ENCODE data around the gene MOSMO.

DNA sequence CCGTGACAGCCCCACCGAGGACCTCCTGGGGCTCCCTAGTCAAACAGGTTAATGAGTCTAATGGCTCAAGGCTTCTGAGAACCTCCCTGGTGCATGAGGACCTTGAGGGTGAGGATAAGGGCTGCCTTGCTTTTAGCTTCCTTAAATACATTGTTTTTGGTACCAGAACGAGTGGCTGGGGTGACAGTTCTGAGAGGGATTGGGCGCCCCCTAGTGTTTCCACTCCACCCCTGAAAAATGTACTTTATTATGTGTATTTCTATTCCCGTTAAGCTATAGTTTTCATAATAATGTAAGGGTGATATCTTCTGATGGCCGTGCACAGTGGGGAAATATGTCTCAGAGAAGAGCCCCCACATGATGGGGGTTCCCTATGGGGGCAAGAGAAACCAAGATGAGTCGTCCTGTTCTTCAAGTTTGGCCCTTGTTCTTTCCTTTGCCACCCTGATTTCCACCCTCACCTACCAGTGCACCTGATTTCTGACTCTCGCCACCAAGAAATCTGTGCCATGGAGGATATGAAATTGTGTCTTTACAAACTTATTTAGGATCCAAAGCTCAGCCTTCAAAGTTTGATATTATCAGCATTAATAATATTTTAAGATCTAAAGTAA is 69.9 kb downstream of the MOSMO start:
- TF ChIP-seq CTCF (IDR thresholded peaks at IDR 0.05) (peak; percentile 33 to 84 (median 72)), POLR2A (IDR thresholded peaks at IDR 0.05) (no peak)

All from prostate gland (tissue), 2 donors.